ENCODE data around the gene SYT17. TPM values are rescaled to one million over a fixed set of nuclear protein-coding genes. Genes with fewer than 3 reads are reported as not detected.

The SYT17 gene
- total and polyA plus RNA-seq, 12 donors = 1.1 to 6.5 (median 3.1) TPM

- Histone ChIP-seq H3K27me3 (no peaks in the 10 kb centered on the region), H3K9me3 (replicated peaks in 1 of 3) (no peaks in the 10 kb centered on the region), H3K4me3 (no peak overlapping the region), H3K27ac (peak overlapping the region in 1 of 5 donors; percentile 49), H3K36me3 (replicated peaks in 1 of 2) (no peaks in the 10 kb centered on the region), H3K4me1 (replicated peaks in 1 of 2) (peaks cover 0 to 23% of the 10 kb centered on the region in 2 donors)
- TF ChIP-seq CTCF (IDR thresholded peaks at IDR 0.05) = no peak
- no peak for TF ChIP-seq POLR2A (IDR thresholded peaks at IDR 0.05)
- DNase-seq = no peak
- intact Hi-C loops (cut with DNase I) = no loop called here
- 63 to 74% (median 69%) methylated on average over 5 of the region's 5 CpGs for WGBS, 4 donors
Measured at GRCh38 chr16:19139436-19140091, 28.5 kb upstream of the SYT17 start.

- no peak for DNase-seq
- H3K27ac ChIP-seq = no peak overlapping the region
- WGBS, 4 donors = 52 to 77% (median 70%) methylated on average over 2 of the region's 2 CpGs
- intact Hi-C loops (cut with DNase I) = no loop called here
- H3K9me3 ChIP-seq (replicated peaks in 1 of 3) = no peaks in the 10 kb centered on the region
- H3K27me3 ChIP-seq = no peaks in the 10 kb centered on the region
- TF ChIP-seq POLR2A (IDR thresholded peaks at IDR 0.05) (no peak), CTCF (IDR thresholded peaks at IDR 0.05) (no peak)
- peaks cover 0 to 23% of the 10 kb centered on the region in 2 donors for H3K4me1 ChIP-seq (replicated peaks in 1 of 2)
- no peak overlapping the region for H3K4me3 ChIP-seq
- H3K36me3 ChIP-seq (replicated peaks in 1 of 2) = no peaks in the 10 kb centered on the region
Measured at GRCh38 chr16:19140396-19140795, 27.6 kb upstream of the SYT17 start.

- no peak overlapping the region for H3K27ac ChIP-seq
- TF ChIP-seq CTCF (IDR thresholded peaks at IDR 0.05) (no peak), POLR2A (IDR thresholded peaks at IDR 0.05) (no peak)
- no peaks in the 10 kb centered on the region for H3K27me3 ChIP-seq
- no peak for DNase-seq
- no peaks in the 10 kb centered on the region for H3K36me3 ChIP-seq (replicated peaks in 1 of 2)
- H3K4me3 ChIP-seq = no peak overlapping the region
- intact Hi-C loops (cut with DNase I) = no loop called here
- 85 to 93% (median 89%) methylated on average over 8 of the region's 8 CpGs for WGBS, 4 donors
- no peaks in the 10 kb centered on the region for H3K9me3 ChIP-seq (replicated peaks in 1 of 3)
- peaks cover 0 to 13% of the 10 kb centered on the region in 2 donors for H3K4me1 ChIP-seq (replicated peaks in 1 of 2)
Measured at GRCh38 chr16:19142939-19143598, 25.0 kb upstream of the SYT17 start.

- no peak for DNase-seq
- no peaks in the 10 kb centered on the region for H3K9me3 ChIP-seq (replicated peaks in 1 of 3)
- no peak overlapping the region for H3K27ac ChIP-seq
- H3K4me1 ChIP-seq (replicated peaks in 1 of 2) = peaks cover 0 to 12% of the 10 kb centered on the region in 2 donors
- WGBS, 4 donors = 74 to 84% (median 79%) methylated on average over 9 of the region's 9 CpGs
- no peak overlapping the region for H3K4me3 ChIP-seq
- TF ChIP-seq CTCF (IDR thresholded peaks at IDR 0.05) = no peak
- intact Hi-C loops (cut with DNase I) = no loop called here
- H3K27me3 ChIP-seq = no peaks in the 10 kb centered on the region
- H3K36me3 ChIP-seq (replicated peaks in 1 of 2) = no peaks in the 10 kb centered on the region
Measured at GRCh38 chr16:19143599-19143956, 24.5 kb upstream of the SYT17 start.

Data from adrenal gland (tissue), 12 donors.